Activated CD4-positive, CD25-positive, alpha-beta regulatory T cell treated with anti-CD3 and anti-CD28 coated beads, Interleukin-2, amount 50 U/mL, for 72 hours (primary cell): ENCODE measurements around the gene C4orf50.

ENCODE experiments used
- DNase-seq: peaks from one replicate; pipeline ENCODE4 v3.0.0; 2021

The C4orf50 gene

GRCh38 chr4:5933996-5934831 is 84.0 kb downstream of the C4orf50 start:
- DNase-seq: no peak

- no peak for DNase-seq
Measured at GRCh38 chr4:5933116-5933515, 85.1 kb downstream of the C4orf50 start.

- DNase-seq: no peak
Measured at GRCh38 chr4:5932035-5932568, 86.1 kb downstream of the C4orf50 start.

- DNase-seq: no peak
Measured at GRCh38 chr4:5931526-5931925, 86.7 kb downstream of the C4orf50 start.

GRCh38 chr4:5930876-5931275 is 87.4 kb downstream of the C4orf50 start:
- no peak for DNase-seq

GRCh38 chr4:5930456-5930855 is 87.8 kb downstream of the C4orf50 start:
- DNase-seq: no peak

- DNase-seq: no peak
Measured at GRCh38 chr4:5928844-5929420, 89.3 kb downstream of the C4orf50 start.

GRCh38 chr4:5928274-5928673 is 90.0 kb downstream of the C4orf50 start:
- no peak for DNase-seq

- DNase-seq: no peak
Measured at GRCh38 chr4:5927747-5928146, 90.5 kb downstream of the C4orf50 start.

- no peak for DNase-seq
Measured at GRCh38 chr4:5927116-5927515, 91.1 kb downstream of the C4orf50 start.

- DNase-seq: no peak
Measured at GRCh38 chr4:5926598-5926997, 91.6 kb downstream of the C4orf50 start.

GRCh38 chr4:5925419-5926200 is 92.6 kb downstream of the C4orf50 start:
- no peak for DNase-seq

GRCh38 chr4:5924461-5925125 is 93.6 kb downstream of the C4orf50 start:
- DNase-seq: no peak

- no peak for DNase-seq
Measured at GRCh38 chr4:5923376-5923775, 94.9 kb downstream of the C4orf50 start.

- DNase-seq: no peak
Measured at GRCh38 chr4:5922556-5922955, 95.7 kb downstream of the C4orf50 start.

GRCh38 chr4:5921981-5922380 is 96.2 kb downstream of the C4orf50 start:
- DNase-seq: no peak

GRCh38 chr4:5921101-5921980 is 96.9 kb downstream of the C4orf50 start:
- no peak for DNase-seq

GRCh38 chr4:5919571-5919970 is 98.7 kb downstream of the C4orf50 start:
- no peak for DNase-seq

GRCh38 chr4:5919044-5919443 is 99.2 kb downstream of the C4orf50 start:
- DNase-seq: no peak

GRCh38 chr4:5918331-5918985 is 99.8 kb downstream of the C4orf50 start:
- no peak for DNase-seq

GRCh38 chr4:5917672-5918071 is 100.6 kb downstream of the C4orf50 start:
- no peak for DNase-seq
